Muscle layer of colon (tissue), 2 donors: ENCODE results near the gene USP37.

ENCODE experiments used
- H3K27ac ChIP-seq: one replicate; pipeline ENCODE4 v1.7.0; 2013; ENCODE audit warnings: low read depth, mild to moderate bottlenecking, low read length, moderate library complexity
- H3K27me3 ChIP-seq, 2 donors: one replicate each; pipeline ENCODE4 v1.7.0; 2013; ENCODE audit warnings: low read length in 2 of 2, mild to moderate bottlenecking in 2 of 2; ENCODE audit not compliant: insufficient read depth in 2 of 2, control insufficient read depth in 1 of 2
- H3K36me3 ChIP-seq: one replicate; pipeline ENCODE4 v1.7.0; 2013; ENCODE audit warnings: mild to moderate bottlenecking, low read length; ENCODE audit not compliant: insufficient read depth
- H3K4me1 ChIP-seq: one replicate; pipeline ENCODE4 v1.7.0; 2013; ENCODE audit warnings: mild to moderate bottlenecking, low read length; ENCODE audit not compliant: insufficient read depth
- H3K4me3 ChIP-seq, 2 donors: one replicate each; pipeline ENCODE4 v1.7.0; 2013; ENCODE audit warnings: low read length in 2 of 2, low read depth in 1 of 2, mild to moderate bottlenecking in 1 of 2, moderate library complexity in 1 of 2
- H3K9ac ChIP-seq: one replicate; pipeline ENCODE4 v1.7.0; 2013; ENCODE audit warnings: low read length
- H3K9me3 ChIP-seq: one replicate; pipeline ENCODE4 v1.7.0; 2013; ENCODE audit warnings: mild to moderate bottlenecking, low read length
- donor health status: abdominal sarcoma.
- donor health status: Adenocarcinoma of cecum.

The USP37 gene

DNA sequence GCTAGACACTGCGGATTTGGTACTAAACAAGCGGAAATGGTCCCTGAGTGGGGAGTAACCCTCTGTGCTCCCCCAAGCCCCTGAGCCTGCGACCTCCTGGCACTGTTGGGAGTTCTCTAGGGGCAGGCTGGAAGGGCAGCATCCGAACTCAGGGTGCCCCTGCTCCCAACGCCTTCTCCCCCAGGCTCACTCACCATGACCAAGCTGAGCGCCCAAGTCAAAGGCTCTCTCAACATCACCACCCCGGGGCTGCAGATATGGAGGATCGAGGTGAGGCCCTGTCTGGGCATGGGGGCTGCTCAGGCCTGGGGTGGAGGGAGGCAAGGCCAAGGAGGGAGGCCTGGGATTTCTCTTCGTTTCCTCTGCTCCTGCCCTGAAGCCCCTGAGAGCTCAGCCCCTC is 144.6 kb downstream of the USP37 start:
- Histone ChIP-seq H3K4me3 (no peak overlapping the region), H3K36me3 (no peaks in the 10 kb centered on the region), H3K27me3 (no peaks in the 10 kb centered on the region), H3K9me3 (no peaks in the 10 kb centered on the region), H3K27ac (no peak overlapping the region), H3K4me1 (no peaks in the 10 kb centered on the region), H3K9ac (no peak overlapping the region)

GRCh38 chr2:218422403-218423086 is 145.6 kb downstream of the USP37 start:
- Histone ChIP-seq H3K27me3 (no peaks in the 10 kb centered on the region), H3K36me3 (no peaks in the 10 kb centered on the region), H3K9ac (no peak overlapping the region), H3K27ac (no peak overlapping the region), H3K4me1 (no peaks in the 10 kb centered on the region), H3K4me3 (no peak overlapping the region), H3K9me3 (no peaks in the 10 kb centered on the region)

DNA sequence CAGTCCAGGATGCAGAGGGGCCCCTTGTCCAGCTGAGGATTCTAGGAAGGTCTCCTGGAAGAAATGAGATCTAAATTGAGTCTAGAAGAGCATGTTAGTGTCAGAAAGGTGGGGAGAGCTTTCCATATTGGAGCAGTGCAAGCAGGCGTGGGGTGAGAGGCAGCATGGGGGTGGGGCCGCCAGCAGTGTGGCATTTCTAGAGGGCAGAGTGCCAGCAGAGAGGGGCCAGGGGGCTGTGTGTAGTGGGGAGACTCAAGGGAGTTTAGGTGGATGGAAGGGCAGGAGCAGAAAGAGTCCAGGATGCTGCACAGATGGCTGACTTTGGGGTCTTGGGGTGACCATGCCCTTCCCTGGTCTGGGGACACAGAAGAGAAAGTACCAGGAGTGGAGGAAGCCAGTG is 147.1 kb downstream of the USP37 start:
- Histone ChIP-seq H3K4me1 (no peaks in the 10 kb centered on the region), H3K4me3 (no peak overlapping the region), H3K9me3 (no peaks in the 10 kb centered on the region), H3K9ac (no peak overlapping the region), H3K36me3 (no peaks in the 10 kb centered on the region), H3K27ac (no peak overlapping the region), H3K27me3 (no peaks in the 10 kb centered on the region)

DNA sequence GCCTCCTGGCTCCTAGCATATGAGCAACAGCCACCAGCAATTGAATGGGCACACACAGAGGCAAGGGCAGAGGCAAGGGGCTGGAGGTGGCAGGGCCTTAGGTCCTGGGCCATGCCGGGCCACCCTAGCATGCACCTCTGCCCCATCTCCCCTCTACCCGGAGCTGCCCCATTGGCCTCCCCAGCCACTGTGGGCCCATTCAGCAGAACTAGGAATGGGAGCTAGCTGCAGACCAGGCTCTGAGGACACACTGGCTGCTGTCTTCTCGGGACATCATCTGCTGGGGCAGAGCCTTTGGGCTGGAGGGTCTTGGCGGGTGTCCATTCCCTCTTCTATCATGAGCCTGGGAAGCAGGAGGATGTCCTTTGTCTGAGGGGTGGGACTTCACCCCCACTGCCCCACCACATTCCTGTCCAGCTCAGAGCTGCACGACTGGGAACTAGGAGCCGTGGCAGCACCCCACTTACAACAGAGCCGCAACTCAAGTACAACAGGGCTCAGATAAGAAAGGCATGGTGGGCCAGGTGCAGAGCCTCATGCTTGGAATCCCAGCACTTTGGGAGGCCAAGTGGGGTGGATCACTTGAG is 148.4 kb downstream of the USP37 start:
- H3K9me3 ChIP-seq = no peaks in the 10 kb centered on the region
- no peak overlapping the region for H3K9ac ChIP-seq
- H3K27me3 ChIP-seq = no peaks in the 10 kb centered on the region
- no peak overlapping the region for H3K27ac ChIP-seq
- H3K4me1 ChIP-seq = no peaks in the 10 kb centered on the region
- H3K4me3 ChIP-seq = no peak overlapping the region
- H3K36me3 ChIP-seq = no peaks in the 10 kb centered on the region

DNA sequence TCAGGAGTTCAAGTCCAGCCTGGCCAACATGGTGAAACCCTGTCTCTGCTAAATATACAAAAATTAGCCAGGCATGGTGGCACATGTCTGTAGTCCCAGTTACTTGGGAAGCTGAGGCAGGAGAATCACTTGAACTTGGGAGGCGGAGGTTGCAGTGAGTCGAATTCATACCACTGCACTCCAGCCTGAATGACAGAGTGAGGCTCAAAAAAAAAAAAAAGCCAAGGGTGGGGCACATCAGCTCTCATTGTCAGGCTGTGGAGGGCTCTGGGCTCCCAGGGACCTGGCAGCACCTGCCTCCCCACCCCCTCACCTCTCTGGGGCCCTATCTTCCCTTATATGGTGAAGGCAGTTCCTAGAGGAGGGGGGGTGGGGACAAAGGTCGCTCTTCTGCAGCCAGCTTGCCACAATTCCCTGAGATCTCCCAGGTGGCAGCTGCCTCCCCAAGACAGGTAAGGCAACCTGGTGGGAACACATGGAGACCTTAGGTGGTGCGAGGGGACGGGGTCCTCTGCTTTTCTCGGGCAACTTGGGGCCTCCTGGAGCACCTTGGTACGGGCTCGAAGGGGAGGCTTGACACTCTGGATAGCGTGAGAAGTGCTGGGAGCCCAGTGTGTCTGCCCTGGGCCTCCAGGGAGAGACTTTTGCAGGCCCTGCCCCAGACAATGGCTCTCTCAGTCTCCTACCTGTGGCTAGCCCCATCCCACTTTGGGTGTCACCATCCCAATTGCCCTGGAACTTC is 149.3 kb downstream of the USP37 start, which contains the start of gene VIL1:
Gene VIL1, plus strand, starts transcription at position 407 of the 742 bp plus-strand sequence. CDS start 4,656 bp downstream, outside the sequence.
- no peaks in the 10 kb centered on the region for H3K36me3 ChIP-seq
- no peak within 1 kb of the TSS for H3K27ac ChIP-seq
- no peak within 1 kb of the TSS for H3K4me3 ChIP-seq
- no peak within 1 kb of the TSS for H3K9ac ChIP-seq
- H3K27me3 ChIP-seq = no peaks in the 10 kb centered on the region
- H3K9me3 ChIP-seq = no peaks in the 10 kb centered on the region
- no peaks in the 10 kb centered on the region for H3K4me1 ChIP-seq

GRCh38 chr2:218418321-218418716 is 149.8 kb downstream of the USP37 start:
- Histone ChIP-seq H3K9ac (no peak overlapping the region), H3K27me3 (no peaks in the 10 kb centered on the region), H3K36me3 (no peaks in the 10 kb centered on the region), H3K4me1 (no peaks in the 10 kb centered on the region), H3K27ac (no peak overlapping the region), H3K9me3 (no peaks in the 10 kb centered on the region), H3K4me3 (no peak overlapping the region)

- no peaks in the 10 kb centered on the region for H3K27me3 ChIP-seq
- no peak overlapping the region for H3K4me3 ChIP-seq
- H3K36me3 ChIP-seq = peaks cover 23% of the 10 kb centered on the region
- no peak overlapping the region for H3K27ac ChIP-seq
- no peaks in the 10 kb centered on the region for H3K9me3 ChIP-seq
- peaks cover 17% of the 10 kb centered on the region for H3K4me1 ChIP-seq
- no peak overlapping the region for H3K9ac ChIP-seq
These were observed 160.4 kb downstream of the USP37 start for GRCh38 chr2:218407717-218408116.

- peaks cover 29% of the 10 kb centered on the region for H3K36me3 ChIP-seq
- no peaks in the 10 kb centered on the region for H3K9me3 ChIP-seq
- peak overlapping the region; percentile 94 for H3K27ac ChIP-seq
- H3K4me3 ChIP-seq = peak overlapping the region; percentile 61 to 75
- no peaks in the 10 kb centered on the region for H3K27me3 ChIP-seq
- peak overlapping the region; percentile 51 for H3K9ac ChIP-seq
- H3K4me1 ChIP-seq = peaks cover 23% of the 10 kb centered on the region
These were observed 161.1 kb downstream of the USP37 start for GRCh38 chr2:218406949-218407618.

DNA sequence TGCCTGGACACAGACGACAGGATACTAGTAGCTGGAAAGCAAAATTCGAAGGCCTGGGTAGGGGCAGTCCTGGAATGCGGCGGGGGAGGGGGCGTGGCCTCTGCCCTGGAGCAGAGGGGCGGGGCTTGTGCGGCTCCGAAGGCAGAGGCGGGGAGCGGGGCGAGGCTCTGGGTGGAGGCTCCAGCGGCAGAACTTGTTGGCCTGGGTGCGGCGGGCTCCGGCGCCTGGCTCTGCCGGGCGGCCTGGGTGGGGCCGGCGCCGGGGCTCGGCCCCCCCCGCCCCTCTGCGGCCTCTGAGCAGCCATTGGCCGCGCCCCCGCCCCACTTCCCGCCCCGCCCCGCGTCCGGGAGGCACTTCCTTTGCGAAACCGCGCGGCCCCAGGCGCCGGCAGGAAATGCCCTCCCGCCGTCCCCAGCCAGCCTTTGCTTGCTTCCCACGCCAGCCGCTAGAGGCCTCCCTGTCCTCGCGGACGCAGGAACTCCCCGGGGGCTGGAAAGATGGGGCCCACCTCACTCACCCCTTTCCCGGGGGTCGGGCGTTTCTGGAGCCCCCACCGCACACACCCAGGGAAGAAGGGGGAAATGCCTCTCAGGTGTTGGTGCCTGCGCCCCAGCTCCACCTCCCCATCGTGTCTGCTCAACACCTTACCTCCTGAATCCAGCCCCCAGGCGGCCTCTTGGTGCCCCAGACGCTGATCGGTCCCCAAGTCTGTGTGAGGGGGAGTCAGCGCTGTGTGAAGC is 161.8 kb downstream of the USP37 start:
- Histone ChIP-seq H3K4me1 (peaks cover 30% of the 10 kb centered on the region), H3K36me3 (peaks cover 36% of the 10 kb centered on the region), H3K27me3 (no peaks in the 10 kb centered on the region), H3K4me3 (peak overlapping the region; percentile 61 to 75), H3K27ac (peak overlapping the region; percentile 94), H3K9me3 (no peaks in the 10 kb centered on the region), H3K9ac (peak overlapping the region; percentile 58)

GRCh38 chr2:218405746-218406208 is 162.4 kb downstream of the USP37 start:
- Histone ChIP-seq H3K4me1 (peaks cover 35% of the 10 kb centered on the region), H3K36me3 (peaks cover 37% of the 10 kb centered on the region), H3K9ac (peak overlapping the region; percentile 58), H3K9me3 (no peaks in the 10 kb centered on the region), H3K27ac (peak overlapping the region; percentile 91), H3K27me3 (no peaks in the 10 kb centered on the region), H3K4me3 (peak overlapping the region; percentile 54 to 58)
